HepG2 (cell line): Measurements from ENCODE around the gene STC2.

Experiments used
- ARID2 ChIP-seq: sonication (generic); formaldehyde crosslinking; IDR thresholded peaks from 2 replicates; pipeline ENCODE4 v1.8.1; 2022; ENCODE audit warnings: mild to moderate bottlenecking, missing genetic modification reagents, borderline replicate concordance
- EZH2 ChIP-seq: conservative IDR thresholded peaks from 2 replicates; pipeline ENCODE4 v1.6.1; 2012; ENCODE audit warnings: mild to moderate bottlenecking, low read depth, low read length, moderate library complexity
- FOSL1 ChIP-seq: sonication (generic); formaldehyde crosslinking; IDR thresholded peaks from 2 replicates; pipeline ENCODE4 v1.9.0; 2021; ENCODE audit warnings: missing genetic modification reagents, borderline replicate concordance
- HMGXB4 ChIP-seq, 2 experiments: sonication (generic) in 1 of 2; formaldehyde crosslinking in 1 of 2; IDR thresholded peaks; 2 replicates each; pipeline versions ENCODE4 v1.4.0 to v1.6.1; 2018 to 2020; ENCODE audit warnings: missing genetic modification reagents in 2 of 2, borderline replicate concordance in 1 of 2, low read depth in 1 of 2, mild to moderate bottlenecking in 1 of 2, missing biosample characterization in 1 of 2
- HNRNPH1 ChIP-seq: fragments of 200-400 bp; formaldehyde crosslinking; optimal IDR thresholded peaks from 2 replicates; pipeline ENCODE3; 2017; ENCODE audit warnings: mild to moderate bottlenecking, low read depth, low read length
- MAFK ChIP-seq, 2 experiments: IDR thresholded peaks in 1 of 2; conservative IDR thresholded peaks in 1 of 2; 2 replicates each; pipeline ENCODE4 v1.6.1; 2011; ENCODE audit warnings: improper control_type of control experiment in 2 of 2, low read length in 2 of 2
- MTA1 ChIP-seq: sonication (generic); formaldehyde crosslinking; IDR thresholded peaks from 2 replicates; pipeline ENCODE4 v1.4.0; 2020; ENCODE audit warnings: missing genetic modification reagents, mild to moderate bottlenecking, borderline replicate concordance
- MXD1 ChIP-seq: sonication (generic); formaldehyde crosslinking; IDR thresholded peaks from 2 replicates; pipeline ENCODE4 v1.4.0; 2020; ENCODE audit warnings: mild to moderate bottlenecking, missing genetic modification reagents
- NR2F2 ChIP-seq: IDR thresholded peaks from 2 replicates; pipeline ENCODE4 v1.6.1; 2012; ENCODE audit warnings: low read depth, inconsistent platforms, borderline replicate concordance
- POLR2A ChIP-seq, 2 experiments: IDR thresholded peaks; 2 replicates each; pipeline ENCODE4 v1.6.1; 2011; ENCODE audit warnings: low read depth in 2 of 2, low read length in 2 of 2, mild to moderate bottlenecking in 1 of 2, moderate library complexity in 1 of 2; ENCODE audit not compliant: insufficient read depth in 1 of 2
- SATB2 ChIP-seq: sonication (generic); formaldehyde crosslinking; IDR thresholded peaks from 2 replicates; pipeline ENCODE4 v1.5.0; 2020; ENCODE audit warnings: missing genetic modification reagents
- SIN3A ChIP-seq: IDR thresholded peaks from 2 replicates; pipeline ENCODE4 v1.6.1; 2011; ENCODE audit warnings: low read depth, mild to moderate bottlenecking, control low read depth, low read length, borderline replicate concordance
- ZBTB1 ChIP-seq: sonication (generic); formaldehyde crosslinking; IDR thresholded peaks from 2 replicates; pipeline ENCODE4 v1.4.0; 2020; ENCODE audit warnings: missing genetic modification reagents, borderline replicate concordance
- ZNF431 ChIP-seq: sonication (generic); formaldehyde crosslinking; IDR thresholded peaks from 2 replicates; pipeline ENCODE4 v1.9.0; 2022; ENCODE audit warnings: missing genetic modification reagents, low read depth, mild to moderate bottlenecking, borderline replicate concordance

GRCh38 chr5:173321886-173322285, 6.3 kb downstream of the STC2 start:
- no peak for TF ChIP-seq ZNF431 (CRISPR knock-in tag)
- no peak for TF ChIP-seq MAFK (conservative IDR thresholded peaks at IDR 0.05 in 1 of 2, IDR thresholded peaks at IDR 0.05 in 1 of 2; ENCODE audit: low read length in 2 of 2)
- no peak for TF ChIP-seq SATB2 (CRISPR knock-in tag)
- no peak for TF ChIP-seq MXD1 (CRISPR knock-in tag)
- TF ChIP-seq HMGXB4 (CRISPR knock-in tag; IDR thresholded peaks at IDR 0.05; ENCODE audit: borderline replicate concordance in 1 of 2, low read depth in 1 of 2): no peak
- TF ChIP-seq ZBTB1 (CRISPR knock-in tag): no peak
- no peak for TF ChIP-seq NR2F2
- TF ChIP-seq SIN3A: no peak
- no peak for TF ChIP-seq MTA1
- no peak for TF ChIP-seq EZH2
- no peak for TF ChIP-seq HNRNPH1
- no peak for TF ChIP-seq FOSL1 (CRISPR knock-in tag)
- no peak for TF ChIP-seq ARID2 (CRISPR knock-in tag)
- no peak for TF ChIP-seq POLR2A (IDR thresholded peaks at IDR 0.05; ENCODE audit: insufficient read depth in 1 of 2, low read depth in 2 of 2, low read length in 2 of 2)
